Motor neuron (in vitro differentiated cells): ENCODE data around the gene CBLB. TPM values are rescaled to one million over a fixed set of nuclear protein-coding genes. Genes with fewer than 3 reads are reported as not detected.

Source experiments
- ATAC-seq, 8 experiments: fragments of 200-7000 bp; cut with Tn5 transposase; replicated peaks in 6 of 8; 2 replicates each; pipeline ENCODE4 v1.8.0; 2021; ENCODE audit warnings: mild to moderate bottlenecking in 8 of 8, moderate library complexity in 8 of 8
- H3K27ac ChIP-seq, 2 donors: fragments of 250-450 bp; sonication (Bioruptor Pico); 2 replicates each; pipeline ENCODE4 v1.9.0; 2021; ENCODE audit warnings: antibody characterized with exemption in 2 of 2, mild to moderate bottlenecking in 2 of 2, moderate library complexity in 1 of 2
- H3K4me1 ChIP-seq, 2 donors: fragments of 250-450 bp; sonication (Bioruptor Pico); replicated peaks in 1 of 2; 2 replicates each; pipeline ENCODE4 v1.6.1; 2021; ENCODE audit warnings: antibody characterized with exemption in 2 of 2, mild to moderate bottlenecking in 2 of 2, moderate library complexity in 1 of 2
- H3K4me3 ChIP-seq, 5 donors: fragments of 250-450 bp; sonication (Bioruptor Pico); 2 replicates each; pipeline ENCODE4 v1.9.0; 2021; ENCODE audit warnings: antibody characterized with exemption in 5 of 5, mild to moderate bottlenecking in 5 of 5, moderate library complexity in 4 of 5
- WGBS, 10 experiments: fragments of 450-650 bp; shearing (Covaris generic); methylation state at CpG; one replicate each; pipeline ENCODE4 v1.0.0; 2022; 5-methylcytosine and 5-hydroxymethylcytosine counted together
- in situ Hi-C, 9 experiments: fragments of 400-800 bp; cut with MboI; loops; one replicate each; pipeline ENCODE4 v1.15.0; 2021; ENCODE audit warnings: low sequenced_read_pairs in 9 of 9, low pct_unique_long_range_greater_than_20kb in 2 of 9; ENCODE audit not compliant: unreplicated experiment in 9 of 9
- total RNA-seq, 8 experiments: library from RNA; unstranded; fragments of 300-600 nt; gene quantifications; 2 replicates each; pipeline versions ENCODE4 v1.2.3 to v1.2.4, GENCODE V29; 2022

Gene CBLB
- total RNA-seq, 8 experiments from 2014 or later: 20.0 to 53.6 (median 28.4) TPM

DNA sequence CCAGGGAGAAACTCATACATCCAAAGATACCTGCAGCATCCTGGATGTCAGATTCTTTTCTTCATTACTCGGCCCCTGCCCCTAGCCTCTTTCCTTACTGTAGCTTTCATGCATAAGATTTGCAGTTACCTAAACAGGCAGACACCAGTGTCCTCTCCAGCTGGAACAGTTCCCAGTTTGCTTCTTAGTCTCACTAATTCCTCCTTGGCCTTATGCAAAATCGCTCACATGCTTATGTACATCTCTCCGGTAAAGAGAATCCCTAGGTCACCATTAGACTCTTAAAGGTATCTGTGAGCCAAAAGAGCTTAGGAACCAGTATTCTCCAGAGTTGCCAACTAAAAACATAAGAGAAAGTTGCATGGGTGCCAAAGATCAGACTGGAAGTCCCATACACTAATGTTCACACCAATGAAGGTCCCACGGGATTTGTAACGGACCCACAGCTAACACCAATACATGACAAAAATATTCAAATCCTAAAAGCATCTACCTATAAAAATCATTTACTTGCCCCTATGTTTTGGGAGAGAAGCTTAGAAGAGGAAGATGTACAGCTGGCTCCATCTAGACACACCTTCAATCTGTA, 66.6 kb downstream of the CBLB start:
- H3K27ac ChIP-seq: no peak overlapping the region
- peaks cover 5 to 6% of the 10 kb centered on the region in 2 donors for H3K4me1 ChIP-seq
- peak in 5 of 8 experiments; percentile 25 to 88 (median 43) for ATAC-seq
- in situ Hi-C loops: no loop called here
- 28 to 100% (median 79%) methylated on average over 1 to 5 of the region's 5 CpGs; no CpG with 5 or more reads in 1 of the 10 experiments for WGBS, 10 experiments
- no peak overlapping the region for H3K4me3 ChIP-seq

DNA sequence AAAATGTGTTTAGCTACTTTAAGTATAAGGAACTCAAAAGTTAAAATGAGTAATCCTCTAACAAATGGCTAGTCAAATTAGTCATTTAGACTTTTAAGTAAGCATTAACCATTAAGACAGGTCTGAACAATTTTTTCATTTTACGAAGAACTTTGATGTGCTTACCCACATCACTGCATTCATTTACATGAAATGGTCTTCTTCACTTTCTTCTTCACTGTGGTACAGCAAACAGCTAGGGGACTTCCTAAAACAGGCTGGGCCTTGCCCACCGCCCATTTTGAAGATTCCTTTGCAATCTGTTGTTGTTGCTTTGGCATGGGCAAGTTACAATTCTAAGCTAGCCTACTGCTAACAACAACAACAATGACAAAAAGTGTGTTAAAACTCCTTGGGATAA, 67.4 kb downstream of the CBLB start:
- no peak overlapping the region for H3K4me3 ChIP-seq
- no peak for ATAC-seq
- 62 to 100% (median 93%) methylated on average over 1 to 2 of the region's 2 CpGs; no CpG with 5 or more reads in 1 of the 10 experiments for WGBS, 10 experiments
- H3K27ac ChIP-seq: no peak overlapping the region
- in situ Hi-C loops: no loop called here
- peaks cover 5 to 6% of the 10 kb centered on the region in 2 donors for H3K4me1 ChIP-seq

DNA sequence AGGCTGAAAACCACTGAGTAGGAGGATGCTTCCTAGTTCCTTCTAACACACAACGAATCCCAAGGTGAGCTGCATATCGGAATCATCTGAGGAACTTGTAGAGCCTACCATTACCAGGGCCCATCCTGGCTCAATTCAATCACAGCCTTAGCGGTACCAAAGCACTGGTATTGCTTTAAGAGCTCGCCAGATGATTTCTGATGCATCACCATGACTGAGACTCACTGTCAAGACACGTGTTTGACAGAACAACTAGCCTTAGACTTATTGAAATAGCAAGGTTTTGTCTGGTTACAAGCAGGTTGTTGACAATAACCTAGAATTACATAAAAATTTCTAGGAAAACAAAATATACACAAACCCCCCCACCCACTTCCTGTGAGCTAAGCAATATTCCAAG, 68.5 kb downstream of the CBLB start:
- peaks cover 5 to 6% of the 10 kb centered on the region in 2 donors for H3K4me1 ChIP-seq
- 54 to 100% (median 73%) methylated on average over 1 to 5 of the region's 5 CpGs; no CpG with 5 or more reads in 1 of the 10 experiments for WGBS, 10 experiments
- peak in 1 of 8 experiments; percentile 25 for ATAC-seq
- in situ Hi-C loops: no loop called here
- no peak overlapping the region for H3K4me3 ChIP-seq
- H3K27ac ChIP-seq: no peak overlapping the region

DNA sequence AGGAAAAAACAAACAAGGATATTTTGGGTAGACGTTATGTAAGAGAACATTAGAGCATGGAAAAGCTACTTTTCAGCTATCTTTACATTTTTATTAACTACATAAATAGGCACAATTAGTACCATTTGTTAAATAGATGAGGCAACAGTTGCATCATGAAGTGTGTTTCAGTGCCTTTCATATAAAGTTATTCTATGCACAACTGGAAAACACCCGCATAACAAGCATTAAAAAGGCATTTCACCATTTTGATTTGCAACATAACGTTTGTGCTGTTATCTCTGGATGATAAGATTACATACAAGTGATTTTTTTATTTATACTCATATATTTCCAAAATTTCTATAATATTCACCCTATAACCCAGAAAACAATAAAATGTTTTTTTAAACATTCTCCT, 69.5 kb downstream of the CBLB start:
- WGBS, 10 experiments: 46 to 93% (median 83%) methylated on average over 1 to 3 of the region's 3 CpGs; no CpG with 5 or more reads in 1 of the 10 experiments
- ATAC-seq: no peak
- H3K27ac ChIP-seq: no peak overlapping the region
- peaks cover 5 to 6% of the 10 kb centered on the region in 2 donors for H3K4me1 ChIP-seq
- in situ Hi-C loops: no loop called here
- no peak overlapping the region for H3K4me3 ChIP-seq

DNA sequence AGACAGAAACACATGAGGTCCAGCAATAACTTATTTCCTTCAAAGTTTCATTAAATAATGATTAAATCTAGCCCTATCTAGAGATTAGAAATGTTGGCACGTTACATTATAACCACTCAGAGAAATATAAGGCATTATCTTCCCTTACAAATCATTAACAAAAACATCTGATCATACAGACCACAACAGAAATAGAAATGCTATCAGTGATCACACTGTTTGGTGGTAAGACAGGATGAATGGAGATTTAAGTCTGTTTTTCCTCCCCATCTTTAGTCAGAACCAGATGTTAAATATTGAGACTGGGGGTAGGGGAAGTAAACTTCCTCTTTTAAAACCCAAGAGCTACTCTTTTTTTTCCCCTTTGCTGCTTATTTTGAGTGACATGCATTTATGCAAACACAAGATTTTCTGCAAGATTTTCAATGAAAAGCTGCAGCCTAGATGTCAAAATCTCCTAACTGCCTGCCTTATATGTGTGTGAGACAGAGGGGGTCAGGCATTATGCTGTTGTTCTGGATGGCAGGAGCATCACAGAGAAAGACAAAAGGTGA, 70.4 kb downstream of the CBLB start:
- Histone ChIP-seq H3K4me3 (no peak overlapping the region), H3K4me1 (peaks cover 5 to 6% of the 10 kb centered on the region in 2 donors), H3K27ac (no peak overlapping the region)
- in situ Hi-C loops: no loop called here
- no peak for ATAC-seq
- 40 to 100% (median 86%) methylated on average over 1 of the region's 1 CpG; no CpG with 5 or more reads in 3 of the 10 experiments for WGBS, 10 experiments

DNA sequence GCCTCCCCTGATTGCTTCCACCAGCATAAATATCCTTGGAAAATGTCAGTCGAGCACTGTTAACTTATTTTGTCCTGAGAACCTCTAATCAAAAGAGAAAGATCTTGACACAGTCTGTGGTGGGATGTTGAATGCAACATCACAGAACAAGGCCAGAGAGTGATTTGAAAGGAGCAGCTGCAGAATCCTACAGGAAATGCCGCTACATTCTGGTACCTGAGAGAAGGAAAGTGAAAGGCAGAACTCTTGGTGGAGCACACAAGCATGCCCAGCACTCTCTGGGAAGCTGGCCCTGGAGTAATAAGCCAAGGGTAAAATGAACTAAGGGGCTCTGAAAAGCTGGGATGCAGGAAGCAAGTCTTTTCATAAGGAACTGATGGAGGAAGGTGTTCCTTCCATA, 75.8 kb downstream of the CBLB start:
- in situ Hi-C loops: no loop called here
- WGBS, 10 experiments: 17 to 100% (median 64%) methylated on average over 1 to 2 of the region's 2 CpGs
- H3K4me1 ChIP-seq: peaks cover 10 to 13% of the 10 kb centered on the region in 2 donors
- no peak overlapping the region for H3K27ac ChIP-seq
- ATAC-seq: peak in 1 of 8 experiments; percentile 11
- H3K4me3 ChIP-seq: no peak overlapping the region

DNA sequence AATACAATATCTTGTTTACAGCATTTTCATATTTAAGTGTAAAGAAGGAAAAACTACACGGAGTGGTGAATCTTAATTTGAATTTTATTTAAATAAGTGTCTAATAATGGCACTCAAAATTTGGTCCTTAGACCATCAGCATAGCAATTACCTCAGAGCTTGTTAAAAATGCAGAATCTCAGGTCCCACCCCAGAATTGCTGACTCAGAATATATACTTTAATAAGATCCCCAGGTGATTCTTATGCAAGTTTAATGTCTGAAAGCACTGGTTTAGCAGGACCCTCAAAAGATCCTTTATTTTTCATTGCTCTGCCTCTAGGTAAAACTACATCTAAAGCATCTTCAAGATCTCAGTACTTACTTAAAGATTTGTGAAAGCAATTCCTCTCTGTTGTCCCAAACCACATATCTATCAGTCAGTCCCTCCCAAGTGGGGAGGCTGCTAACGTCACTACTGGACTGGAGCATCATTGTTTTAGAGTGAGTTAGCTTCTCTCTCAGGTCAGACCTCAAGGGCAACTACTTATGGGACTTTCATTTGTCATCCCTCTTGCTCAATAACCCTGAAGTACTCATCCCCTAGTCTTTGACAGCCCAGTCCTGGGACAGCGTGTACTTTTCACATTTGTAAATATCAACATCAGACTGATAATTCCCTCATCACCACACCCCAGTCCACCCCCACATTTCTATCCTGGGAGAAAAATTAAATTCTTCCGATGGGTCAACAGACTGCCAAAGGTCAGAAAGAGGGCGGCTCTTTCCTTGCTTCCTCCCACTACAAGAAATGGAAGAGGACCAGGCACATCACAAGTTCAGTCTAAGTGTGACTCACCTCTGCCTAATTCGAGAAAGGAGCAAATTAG, 76.7 kb downstream of the CBLB start:
- in situ Hi-C loops: no loop called here
- H3K4me1 ChIP-seq: peaks cover 10 to 15% of the 10 kb centered on the region in 2 donors
- 10 to 83% (median 57%) methylated on average over 1 to 5 of the region's 6 CpGs for whole genome bisulfite sequencing, 10 experiments
- no peak overlapping the region for H3K27ac ChIP-seq
- ATAC-seq: peak; percentile 35 to 91 (median 58)
- no peak overlapping the region for H3K4me3 ChIP-seq

DNA sequence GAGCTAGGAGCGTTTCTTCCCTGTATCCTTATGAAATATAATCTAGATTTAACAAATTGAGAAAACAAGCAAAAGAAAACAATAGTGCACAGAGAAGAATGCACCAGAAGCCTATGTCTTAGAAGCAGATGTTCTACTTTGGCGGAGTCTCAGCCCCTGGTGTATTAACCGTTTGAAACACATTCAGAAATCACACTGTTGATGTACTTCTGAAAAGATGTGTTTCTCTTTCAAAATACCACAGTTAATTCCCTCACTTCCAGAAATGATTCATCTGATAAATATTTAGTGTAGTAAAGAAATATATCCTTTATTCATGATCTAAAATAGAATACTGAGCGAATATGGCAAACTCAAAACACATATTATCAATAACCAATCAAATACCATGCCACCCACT, 77.7 kb downstream of the CBLB start:
- peaks cover 10 to 15% of the 10 kb centered on the region in 2 donors for H3K4me1 ChIP-seq
- ATAC-seq: peak in 1 of 8 experiments; percentile 2
- H3K27ac ChIP-seq: no peak overlapping the region
- H3K4me3 ChIP-seq: no peak overlapping the region
- in situ Hi-C loops: no loop called here
- 4 to 100% (median 90%) methylated on average over 1 to 4 of the region's 4 CpGs; no CpG with 5 or more reads in 1 of the 10 experiments for whole genome bisulfite sequencing, 10 experiments

DNA sequence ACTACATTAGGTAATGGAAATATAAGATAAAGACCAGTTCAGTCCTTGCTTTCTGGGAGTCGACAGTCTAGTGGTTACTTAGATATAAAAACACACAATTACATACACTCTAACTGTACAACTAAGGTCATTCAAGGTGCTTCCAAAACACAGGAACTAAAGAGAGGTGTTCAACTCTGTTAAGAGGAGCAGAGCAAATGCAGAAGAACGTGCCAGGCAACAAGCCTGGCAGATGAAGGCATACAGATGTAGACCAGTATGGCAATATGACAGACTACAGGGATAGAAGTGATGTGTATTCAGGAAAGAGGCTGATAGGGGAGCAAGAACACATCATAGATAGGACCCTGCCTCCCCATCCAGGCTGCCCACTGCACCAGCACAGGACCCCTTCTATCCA, 78.3 kb downstream of the CBLB start:
- in situ Hi-C loops: no loop called here
- WGBS, 10 experiments: 50 to 100% (median 85%) methylated on average over 1 to 2 of the region's 2 CpGs; no CpG with 5 or more reads in 4 of the 10 experiments
- Histone ChIP-seq H3K4me3 (no peak overlapping the region), H3K27ac (no peak overlapping the region), H3K4me1 (peaks cover 10 to 15% of the 10 kb centered on the region in 2 donors)
- ATAC-seq: no peak

DNA sequence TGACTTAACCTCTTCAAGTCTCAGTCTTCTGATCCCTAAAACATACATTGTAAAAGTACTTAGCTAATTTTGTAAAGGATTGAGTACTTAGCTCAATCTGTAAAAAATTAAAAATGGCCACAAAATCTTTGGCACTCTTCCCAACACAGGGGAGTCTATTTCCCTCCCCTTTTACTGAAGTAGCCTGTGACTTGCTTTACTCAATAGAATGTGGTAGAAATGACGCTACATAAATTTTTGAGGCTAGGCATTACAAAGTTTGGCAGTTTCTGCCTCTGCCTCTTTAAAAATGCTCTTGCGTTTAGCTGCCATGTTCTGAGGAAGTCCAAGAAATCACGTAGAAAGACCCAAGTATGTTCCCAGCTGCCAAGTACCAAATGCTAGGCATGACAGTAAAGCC, 80.2 kb downstream of the CBLB start:
- WGBS, 10 experiments: 93 to 100% (median 100%) methylated on average over 1 to 3 of the region's 3 CpGs; no CpG with 5 or more reads in 1 of the 10 experiments
- H3K4me3 ChIP-seq: no peak overlapping the region
- in situ Hi-C loops: no loop called here
- no peak for ATAC-seq
- peaks cover 10 to 15% of the 10 kb centered on the region in 2 donors for H3K4me1 ChIP-seq
- no peak overlapping the region for H3K27ac ChIP-seq

DNA sequence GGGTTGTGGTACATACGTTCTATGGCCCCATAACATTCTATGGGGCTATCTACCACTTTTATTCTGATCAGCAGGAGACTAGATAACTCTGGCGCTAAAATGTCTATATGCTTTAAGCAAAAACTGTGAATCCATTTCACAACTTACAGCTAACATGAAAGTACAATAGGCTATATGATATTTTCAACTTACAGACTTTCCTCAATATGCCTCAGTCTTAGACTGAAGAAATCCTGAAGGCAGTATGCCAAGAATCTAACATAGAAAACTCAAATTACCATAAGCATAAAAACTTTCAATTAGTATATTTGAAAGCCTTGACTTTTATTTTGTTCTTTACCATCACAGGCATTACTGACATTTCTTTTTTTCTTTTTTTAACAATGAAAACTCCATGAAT, 81.4 kb downstream of the CBLB start:
- no peak for ATAC-seq
- H3K27ac ChIP-seq: no peak overlapping the region
- H3K4me1 ChIP-seq: peaks cover 4 to 9% of the 10 kb centered on the region in 2 donors
- no peak overlapping the region for H3K4me3 ChIP-seq
- in situ Hi-C loops: no loop called here
- 90 to 100% (median 100%) methylated on average over 1 to 2 of the region's 2 CpGs; no CpG with 5 or more reads in 3 of the 10 experiments for WGBS, 10 experiments

DNA sequence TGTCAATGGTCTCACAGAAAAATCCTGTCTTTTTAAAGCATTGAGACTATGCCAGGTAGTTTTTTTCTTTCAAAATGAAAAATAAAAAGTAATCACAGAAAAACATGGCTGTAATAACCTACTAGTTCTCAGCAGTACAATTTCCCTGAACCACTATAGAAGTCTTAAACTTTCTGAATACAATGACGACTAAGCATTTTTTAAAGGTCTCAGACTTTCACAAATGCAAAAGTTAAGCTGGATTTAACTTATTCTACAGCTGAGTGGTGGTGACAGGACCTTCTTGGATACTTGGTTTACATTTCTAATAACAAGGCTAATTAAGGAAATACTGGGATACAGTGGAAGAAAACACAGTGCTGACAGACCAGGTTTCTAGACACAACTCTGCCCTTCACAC, 81.8 kb downstream of the CBLB start:
- WGBS, 10 experiments: 83 to 100% (median 100%) methylated on average over 1 of the region's 1 CpG; no CpG with 5 or more reads in 5 of the 10 experiments
- in situ Hi-C loops: no loop called here

DNA sequence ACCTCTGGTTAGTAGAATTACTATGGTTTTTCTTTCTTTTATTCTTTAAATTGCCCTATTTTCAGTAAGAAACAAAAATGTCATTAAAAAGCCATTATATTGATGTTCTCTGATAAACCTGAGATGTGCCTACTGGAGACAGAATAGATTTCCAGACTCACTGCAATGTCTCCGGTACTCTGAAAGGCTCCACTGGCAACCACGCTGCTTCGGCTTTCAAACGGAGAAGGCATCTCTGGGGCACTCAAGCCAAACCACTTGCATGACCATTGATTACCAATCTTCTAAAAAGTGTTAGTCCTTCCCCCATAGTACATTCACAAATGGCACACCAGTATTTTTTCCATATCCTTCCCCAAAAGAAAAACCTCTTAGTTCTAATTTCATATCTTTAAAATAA, 82.6 kb downstream of the CBLB start:
- no peak overlapping the region for H3K4me3 ChIP-seq
- WGBS, 10 experiments: 67 to 100% (median 89%) methylated on average over 1 to 4 of the region's 4 CpGs; no CpG with 5 or more reads in 1 of the 10 experiments
- ATAC-seq: no peak
- in situ Hi-C loops: no loop called here
- H3K4me1 ChIP-seq: peaks cover 0 to 2% of the 10 kb centered on the region in 2 donors
- H3K27ac ChIP-seq: no peak overlapping the region

More for the DNA sequence above, 81.8 kb downstream of the CBLB start:
- Histone ChIP-seq H3K27ac (no peak overlapping the region), H3K4me3 (no peak overlapping the region), H3K4me1 (peaks cover 0 to 4% of the 10 kb centered on the region in 2 donors)
- no peak for ATAC-seq
